ENCODE results near the gene ALOX5AP.

ALOX5AP gene

DNA sequence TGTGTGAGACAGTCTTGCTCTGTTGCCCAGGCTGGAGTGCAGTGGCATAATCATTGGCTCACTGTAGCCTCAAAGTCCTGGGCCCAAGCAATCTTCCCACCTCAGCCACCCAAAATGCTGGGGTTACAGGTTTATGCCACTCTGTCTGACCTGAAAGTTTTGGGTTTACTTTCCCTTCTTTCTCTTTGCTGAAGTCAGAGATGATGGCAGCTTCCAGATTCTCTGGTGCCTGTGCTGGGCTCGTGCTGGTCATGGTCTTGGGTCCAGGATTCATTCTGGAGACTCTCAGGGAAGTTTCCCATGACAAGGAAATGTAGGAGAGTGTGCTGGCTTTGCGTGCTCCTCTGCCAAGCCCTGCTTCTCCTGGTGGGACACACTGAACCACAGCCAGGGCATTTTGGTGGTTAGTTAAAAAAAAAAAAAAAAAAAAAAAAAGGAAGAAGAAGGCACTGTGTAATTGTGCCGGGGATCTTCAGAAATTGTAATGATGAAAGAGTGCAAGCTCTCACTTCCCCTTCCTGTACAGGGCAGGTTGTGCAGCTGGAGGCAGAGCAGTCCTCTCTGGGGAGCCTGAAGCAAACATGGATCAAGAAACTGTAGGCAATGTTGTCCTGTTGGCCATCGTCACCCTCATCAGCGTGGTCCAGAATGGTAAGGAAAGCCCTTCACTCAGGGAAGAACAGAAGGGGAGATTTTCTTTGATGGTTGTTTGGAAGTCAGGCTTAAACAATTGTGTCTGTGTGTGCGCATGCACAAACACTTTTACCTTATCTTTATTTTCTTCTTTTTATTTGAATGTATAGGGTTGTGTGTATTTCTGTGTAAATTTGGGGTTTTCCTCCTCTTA is at the start of gene ALOX5AP:
TSS of gene ALOX5AP (plus strand) at position 519 of the 847 bp plus-strand sequence. CDS start at position 582, 63 bp downstream.
- DNase-seq (ENCODE audit: low read depth) = no peak

DNA sequence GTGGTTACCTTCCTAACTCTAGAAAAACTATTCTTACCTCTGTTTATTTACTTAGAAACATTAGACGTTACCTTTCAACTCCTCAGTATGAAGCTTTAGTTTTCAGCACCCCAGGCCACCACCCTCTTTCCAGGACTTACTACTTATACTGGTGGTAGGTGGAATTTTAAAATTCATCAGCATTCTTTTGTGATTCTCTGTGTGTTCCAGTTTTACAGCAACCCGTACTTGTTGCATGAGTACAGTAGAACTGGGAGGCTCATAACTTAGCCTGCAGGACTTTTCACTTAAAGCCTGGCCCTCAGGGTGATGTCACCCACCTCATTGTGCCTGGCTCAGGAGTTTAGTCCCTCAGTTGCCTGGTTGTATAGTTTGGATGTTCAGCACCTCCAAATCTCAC is 49.4 kb upstream of the ALOX5AP start:
- DNase-seq (ENCODE audit: low read depth) = no peak

DNA sequence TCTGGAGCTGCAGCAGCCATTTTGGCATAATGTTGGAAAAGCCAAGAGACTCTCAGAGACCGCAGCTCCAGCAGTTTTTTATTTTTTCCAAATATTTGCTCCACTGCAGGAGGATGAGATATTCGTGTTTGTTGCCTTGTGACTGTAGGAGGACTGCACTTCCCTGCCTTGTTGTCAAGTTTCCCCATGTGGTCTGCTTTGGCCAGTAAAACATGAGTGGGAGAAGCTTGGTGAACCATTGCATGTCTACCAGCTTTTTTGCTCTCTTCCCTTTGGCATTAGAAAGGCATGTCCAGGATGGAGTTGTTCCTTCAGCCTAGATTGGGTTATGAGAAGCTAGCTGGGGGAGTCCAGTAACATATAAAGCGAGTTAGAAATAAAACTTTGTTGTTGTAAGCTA is 47.7 kb upstream of the ALOX5AP start:
- DNase-seq (ENCODE audit: low read depth) = no peak

DNA sequence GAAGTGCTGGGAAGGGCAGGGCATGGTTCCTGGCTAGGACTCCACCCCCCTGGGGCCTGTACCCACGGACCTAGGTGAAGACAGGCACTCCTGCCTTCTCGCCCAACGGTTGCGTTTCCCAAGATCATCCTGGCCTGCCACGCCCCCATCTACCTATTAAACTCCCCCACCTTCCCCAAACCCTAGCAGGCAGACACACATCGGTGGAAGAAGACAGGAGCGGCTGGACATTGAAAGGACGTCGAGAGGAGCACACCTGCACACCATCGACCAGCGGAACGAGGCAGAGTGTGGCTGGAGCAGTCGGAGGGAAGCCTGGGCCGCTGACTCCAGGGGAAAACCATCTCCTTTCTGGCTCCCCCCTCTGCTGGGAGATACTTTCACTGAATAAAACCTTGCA is 45.6 kb upstream of the ALOX5AP start:
- no peak for DNase-seq (ENCODE audit: low read depth)

DNA sequence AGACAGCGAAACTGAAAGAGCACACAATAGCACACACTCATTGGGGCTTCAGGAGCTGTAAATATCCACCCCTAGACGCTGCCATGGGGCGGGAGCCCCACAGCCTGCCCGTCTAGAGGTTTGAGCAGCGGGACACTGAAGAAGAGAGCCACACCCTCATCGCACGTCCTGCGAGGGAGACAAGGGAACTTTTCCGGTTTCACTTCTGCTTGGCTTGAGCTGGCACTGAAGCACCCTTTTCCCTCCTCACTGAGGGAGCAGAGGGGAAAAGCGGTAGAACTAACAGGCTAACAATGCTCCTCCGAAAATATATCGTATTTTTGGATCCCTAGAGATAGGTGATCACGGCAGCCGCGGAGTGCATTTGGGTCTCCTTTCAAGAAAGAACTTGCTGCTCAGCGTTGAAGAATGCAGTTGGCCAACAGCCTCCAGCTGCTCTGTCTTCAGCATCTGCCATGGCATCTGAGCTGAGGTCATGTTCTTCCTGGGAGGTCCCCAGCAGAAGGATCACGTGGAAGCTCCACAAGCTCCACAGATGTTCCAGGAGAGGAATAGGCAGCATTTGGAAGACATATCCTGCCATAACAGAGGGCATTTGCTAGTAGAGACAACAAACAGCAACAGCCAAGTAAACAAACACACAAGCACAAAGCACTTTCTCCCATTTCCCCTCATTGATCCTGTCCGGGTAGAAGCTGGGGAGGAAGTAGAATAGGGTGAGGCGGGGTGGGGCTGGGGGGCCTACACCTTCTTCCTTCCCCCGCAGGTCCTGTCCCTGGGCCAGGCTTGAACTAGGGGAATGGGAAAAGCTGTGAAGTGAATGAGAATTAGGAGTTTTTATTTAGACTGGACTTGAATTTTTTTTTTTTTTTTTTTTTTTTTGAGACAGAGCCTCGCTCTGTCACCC is 44.8 kb upstream of the ALOX5AP start:
- no peak for DNase-seq (ENCODE audit: low read depth)

DNA sequence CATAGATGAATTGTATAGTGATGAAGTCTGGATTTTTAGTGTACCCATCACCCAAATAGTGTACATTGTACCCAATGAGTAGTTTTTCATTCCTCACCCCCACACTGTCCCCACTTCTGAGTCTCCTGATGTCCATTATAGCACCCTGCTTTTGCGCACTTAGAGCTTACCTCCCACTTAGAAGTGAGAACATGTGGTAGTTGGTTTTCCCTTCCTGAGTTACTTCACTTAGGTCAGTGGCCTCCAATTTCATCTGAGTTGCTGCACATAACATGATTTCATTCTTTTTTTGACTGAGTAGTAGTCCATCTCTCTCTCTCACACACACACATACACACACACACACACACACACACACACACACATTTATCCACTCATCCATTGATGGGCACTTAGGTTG is 43.2 kb upstream of the ALOX5AP start:
- no peak for DNase-seq (ENCODE audit: low read depth)

DNA sequence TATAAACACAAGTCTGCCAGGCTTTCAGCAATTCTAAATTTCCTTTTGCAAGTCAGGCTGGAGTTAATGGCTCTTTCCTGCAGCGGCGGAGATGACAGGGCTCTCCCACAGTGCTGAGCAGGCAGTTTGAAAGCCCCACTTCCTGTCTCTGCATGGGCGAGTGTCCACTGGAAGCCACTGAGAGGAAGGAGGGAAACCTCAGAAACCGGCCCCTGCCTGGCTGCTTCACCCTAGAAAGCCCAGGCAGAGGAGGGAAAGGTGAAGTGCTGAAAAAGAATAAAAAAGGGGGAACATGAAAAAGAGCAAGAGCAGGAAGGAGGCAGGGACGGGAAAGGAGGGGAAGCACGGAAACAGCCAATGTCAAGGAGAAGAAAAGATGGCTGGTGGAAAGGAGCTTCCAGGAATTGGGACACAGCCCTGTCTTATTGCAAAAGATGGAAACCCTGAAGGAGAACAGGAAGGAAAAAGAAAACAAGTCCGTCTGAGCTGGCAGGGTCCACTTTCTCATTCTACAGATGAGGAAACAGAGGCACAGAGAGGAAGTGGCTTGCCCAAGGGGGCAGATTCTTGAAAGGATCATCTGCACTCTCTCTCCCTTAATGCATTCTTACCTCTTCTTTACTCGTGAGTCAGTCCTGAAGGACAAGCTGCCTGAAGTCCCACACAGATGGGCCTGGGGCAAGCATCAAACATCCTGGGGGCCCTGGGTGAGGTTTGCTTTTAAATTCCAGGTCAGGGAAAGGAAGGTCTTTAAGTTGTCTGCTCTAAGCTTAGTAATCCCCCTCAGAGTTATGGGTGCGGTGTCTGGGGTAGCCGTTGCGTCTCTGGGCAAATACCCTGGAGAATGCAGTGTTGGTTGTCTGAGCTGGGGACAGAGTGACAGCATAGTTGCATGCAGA is 38.8 kb upstream of the ALOX5AP start:
- no peak for DNase-seq (ENCODE audit: low read depth)

DNA sequence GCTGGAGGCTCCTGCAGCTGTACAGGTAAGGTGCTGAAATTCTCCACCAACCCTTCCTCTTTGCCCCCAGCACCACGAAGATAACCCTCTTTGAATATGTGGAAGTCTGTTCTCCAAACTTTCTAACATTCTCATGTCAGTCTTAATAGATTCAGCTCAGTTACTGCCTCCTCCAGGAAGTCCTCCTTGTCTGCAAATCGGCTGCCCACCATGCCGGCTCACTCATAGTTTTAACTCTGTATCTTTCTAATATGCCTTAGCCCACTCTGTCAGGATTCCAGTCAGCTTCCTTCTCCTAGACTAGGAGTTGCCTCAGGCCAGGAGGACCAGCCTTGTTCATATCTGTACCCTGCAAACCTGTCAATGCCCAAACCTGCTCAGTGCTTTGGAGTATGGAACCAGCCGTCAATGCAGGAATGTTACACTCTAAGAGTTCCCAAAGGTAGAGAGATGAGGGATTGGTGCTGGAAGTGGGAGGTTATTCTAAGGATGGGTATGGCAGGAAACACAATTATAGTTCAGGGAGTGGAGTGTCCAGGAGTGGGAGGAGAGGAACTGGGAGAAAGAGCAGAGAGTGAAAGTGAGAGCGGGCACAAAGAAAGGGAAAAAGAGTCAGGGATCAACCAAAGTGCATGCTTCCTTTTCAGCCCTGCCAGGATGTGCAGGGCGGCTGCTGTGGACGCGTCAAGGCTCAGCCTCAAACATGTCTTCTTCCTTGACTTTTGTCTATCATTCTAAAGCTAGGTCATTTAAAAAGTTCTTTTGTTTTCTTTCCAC is 38.0 kb upstream of the ALOX5AP start:
- no peak for DNase-seq (ENCODE audit: low read depth)

DNA sequence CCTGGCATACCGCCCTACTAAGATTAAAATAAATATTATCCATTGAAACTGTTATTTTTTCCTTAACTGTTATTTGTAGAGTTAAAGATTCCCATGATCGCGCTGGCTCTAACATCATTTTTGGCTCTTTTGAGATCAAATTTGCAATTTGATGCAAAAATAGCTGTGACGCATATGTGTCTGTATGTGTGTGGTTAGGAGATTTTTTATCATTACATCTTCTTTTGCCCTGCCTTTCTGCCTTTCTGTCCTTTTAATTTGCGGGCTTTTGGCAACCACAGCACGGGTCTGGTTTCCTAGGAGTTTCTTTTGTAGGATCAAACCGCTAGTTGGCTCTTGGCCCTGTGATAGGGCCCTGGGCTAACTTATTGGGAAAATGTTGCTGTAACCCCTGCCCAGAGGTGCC is 37.3 kb upstream of the ALOX5AP start:
- DNase-seq (ENCODE audit: low read depth) = no peak

DNA sequence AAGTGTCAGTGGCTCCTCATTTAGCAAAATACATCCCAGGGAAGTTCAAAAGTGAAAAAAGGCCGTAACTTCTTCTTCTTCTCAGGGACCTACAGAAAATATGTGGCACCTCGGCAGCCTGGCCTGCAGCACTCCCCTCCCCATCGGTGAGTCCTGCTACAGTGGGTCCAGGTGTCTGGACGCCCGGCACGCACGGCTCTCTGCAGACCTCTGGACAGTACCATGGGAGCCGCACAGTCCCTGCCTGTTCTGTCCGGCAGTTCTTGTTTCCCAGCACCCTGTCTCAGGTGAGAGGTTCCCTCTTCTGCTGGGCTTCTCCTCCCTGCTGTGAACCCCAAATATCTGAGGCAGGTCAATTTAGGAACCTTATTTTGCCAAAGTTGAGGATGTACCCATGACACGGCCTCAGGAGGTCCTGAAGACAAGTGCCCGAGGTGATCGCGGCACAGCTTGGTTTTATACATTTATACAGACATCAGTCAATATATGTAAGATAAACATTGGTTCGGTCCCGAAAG is 36.8 kb upstream of the ALOX5AP start:
- DNase-seq (ENCODE audit: low read depth) = no peak

DNA sequence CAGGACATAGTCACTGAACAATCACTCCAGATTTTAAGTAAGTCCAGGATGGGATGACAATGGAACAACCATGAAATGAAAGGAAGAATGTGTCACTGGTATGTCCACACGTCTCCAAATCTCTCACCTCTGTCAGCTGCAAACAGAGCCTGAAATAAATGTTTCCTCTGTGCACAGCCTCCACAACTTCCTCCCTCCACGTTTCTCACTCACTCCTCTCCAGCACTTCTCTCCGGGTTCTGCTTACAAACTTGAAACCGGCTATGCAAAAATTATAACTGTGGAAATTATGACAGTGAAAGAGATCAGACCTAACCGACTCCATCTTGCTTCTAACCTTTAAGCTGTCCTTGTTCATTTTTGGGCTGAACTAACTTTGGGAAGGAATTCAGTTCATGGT is 35.0 kb upstream of the ALOX5AP start:
- no peak for DNase-seq (ENCODE audit: low read depth)

DNA sequence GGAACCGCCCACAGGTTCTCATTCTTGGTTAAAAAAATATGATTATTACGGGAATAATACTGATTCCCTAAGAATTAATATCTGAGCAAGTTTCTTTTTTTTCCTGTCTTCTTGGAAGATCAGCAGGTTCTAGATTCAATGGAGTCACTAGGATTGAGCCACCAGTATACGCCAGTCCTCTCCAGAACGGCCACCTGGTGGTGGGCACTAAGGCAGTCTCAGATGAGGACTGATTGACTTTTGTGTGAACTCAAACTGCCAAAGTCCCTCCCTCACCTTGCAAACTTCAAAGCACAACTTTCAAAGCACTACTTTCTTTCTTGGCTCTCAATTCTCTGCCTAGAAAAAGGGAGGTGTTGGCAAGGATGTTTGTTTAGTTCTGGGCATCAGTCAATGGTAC is 33.3 kb upstream of the ALOX5AP start:
- DNase-seq (ENCODE audit: low read depth) = no peak

DNA sequence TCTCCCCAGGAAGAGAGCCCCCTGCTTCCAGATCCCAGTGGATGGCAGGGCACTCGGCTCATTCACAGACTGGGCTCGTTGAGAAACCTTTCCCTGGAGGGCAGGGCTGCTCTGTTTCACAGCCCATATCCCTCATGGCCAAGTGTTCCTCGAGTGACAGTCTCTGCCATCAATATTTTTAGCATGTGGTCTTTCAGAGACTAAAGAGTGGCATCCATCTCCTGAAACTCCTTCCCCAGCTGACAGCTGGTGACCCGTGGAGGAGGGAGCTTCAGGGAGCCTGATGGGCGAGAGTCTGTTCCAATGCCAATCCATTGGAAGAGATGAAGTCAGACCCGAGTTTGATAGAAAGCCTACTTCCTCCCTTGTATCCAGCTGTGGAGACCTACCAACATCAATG is 30.7 kb upstream of the ALOX5AP start:
- no peak for DNase-seq (ENCODE audit: low read depth)

DNA sequence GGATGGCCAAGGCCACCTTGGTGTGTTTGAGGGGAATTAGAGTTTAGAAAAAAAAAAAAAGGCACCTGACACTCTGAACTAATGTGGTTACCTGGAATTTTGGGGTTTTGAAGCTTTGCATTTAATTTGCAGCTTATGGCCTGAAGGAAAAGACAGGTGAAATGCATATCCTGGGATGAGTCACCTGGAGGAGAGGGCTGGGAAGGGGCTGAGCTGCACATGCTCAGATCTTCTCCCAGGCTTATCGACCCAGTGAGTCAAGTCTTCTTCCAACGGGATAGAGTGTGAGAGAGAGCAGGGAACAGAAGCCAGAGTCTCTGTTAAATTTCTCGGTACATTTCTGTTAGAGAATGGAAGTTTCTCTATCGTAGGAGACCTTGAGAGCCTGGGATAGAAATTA is 29.7 kb upstream of the ALOX5AP start:
- DNase-seq (ENCODE audit: low read depth) = no peak

DNA sequence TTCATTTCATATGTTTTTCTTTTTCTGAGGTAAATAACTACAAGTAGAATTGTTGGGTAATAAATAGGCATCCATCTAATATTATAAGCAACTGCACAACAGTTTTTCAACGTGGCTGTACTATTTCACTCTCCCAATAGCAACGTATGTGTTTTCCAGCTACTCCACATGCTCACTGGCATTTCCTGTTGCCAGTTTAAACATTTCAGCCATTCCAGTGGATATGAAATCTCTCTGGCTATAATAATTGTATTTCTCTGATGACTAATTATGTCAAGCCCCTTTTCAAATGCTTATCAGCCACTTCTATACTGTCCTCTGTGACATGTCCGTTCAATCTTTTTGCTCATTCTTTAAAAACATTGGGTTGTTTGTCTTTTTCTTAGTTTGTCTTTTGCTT is 26.8 kb upstream of the ALOX5AP start:
- no peak for DNase-seq (ENCODE audit: low read depth)

DNA sequence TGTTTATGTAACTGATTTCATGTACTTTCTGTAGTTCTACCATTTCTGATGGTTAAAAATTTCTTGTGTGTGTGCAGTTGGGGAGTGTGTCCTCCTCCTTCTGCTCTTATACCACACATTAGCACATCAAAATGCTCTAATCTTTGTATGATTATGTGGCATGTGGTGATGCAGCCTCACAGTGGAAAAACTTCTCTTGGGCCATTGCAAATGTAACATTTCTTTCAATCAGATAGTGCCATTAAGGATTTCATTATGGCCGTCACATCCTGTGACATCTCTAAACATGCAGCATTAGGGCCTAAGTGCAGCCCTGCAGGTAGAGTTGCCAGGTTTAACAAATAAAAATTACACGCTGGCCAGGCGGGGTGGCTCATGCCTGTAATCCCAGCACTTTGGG is 24.9 kb upstream of the ALOX5AP start:
- no peak for DNase-seq (ENCODE audit: low read depth)

DNA sequence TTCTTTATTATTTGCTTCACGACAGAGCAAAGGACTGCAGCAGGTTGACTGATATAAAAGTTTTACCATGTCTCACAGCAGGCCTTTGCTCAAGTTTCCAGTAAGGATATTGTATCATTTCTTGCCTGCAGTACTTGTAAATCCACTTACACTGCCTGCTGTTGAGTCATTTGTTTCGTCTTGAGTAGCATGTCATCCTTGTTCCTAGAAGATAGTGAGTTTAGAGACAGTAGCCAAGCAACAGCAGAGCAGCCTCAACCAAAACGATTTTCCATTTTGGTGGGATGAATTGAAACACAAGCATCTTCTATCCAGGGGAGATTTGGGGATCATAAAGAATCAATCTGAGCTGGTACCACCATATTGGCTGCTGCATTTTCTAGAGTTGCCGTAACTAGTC is 24.0 kb upstream of the ALOX5AP start:
- DNase-seq (ENCODE audit: low read depth) = no peak

DNA sequence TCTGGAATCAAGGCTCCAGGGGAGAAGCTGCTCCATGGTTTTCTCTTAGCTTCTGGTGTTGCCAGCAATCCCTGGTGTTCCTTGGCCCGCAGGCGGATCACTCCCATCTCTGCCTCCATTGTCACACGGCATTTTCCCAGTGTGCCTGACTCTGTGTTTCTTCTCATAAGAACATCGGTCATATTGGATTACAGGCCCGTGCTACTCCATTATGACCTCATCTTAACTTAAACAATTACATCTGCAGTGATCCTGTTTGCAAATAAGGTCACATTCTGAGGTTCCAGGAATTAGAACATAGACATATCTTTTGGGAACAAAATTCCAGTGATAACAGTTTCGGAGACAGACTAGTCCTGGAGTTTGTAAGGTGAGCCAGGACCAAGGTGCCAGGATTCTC is 23.5 kb upstream of the ALOX5AP start:
- no peak for DNase-seq (ENCODE audit: low read depth)

DNA sequence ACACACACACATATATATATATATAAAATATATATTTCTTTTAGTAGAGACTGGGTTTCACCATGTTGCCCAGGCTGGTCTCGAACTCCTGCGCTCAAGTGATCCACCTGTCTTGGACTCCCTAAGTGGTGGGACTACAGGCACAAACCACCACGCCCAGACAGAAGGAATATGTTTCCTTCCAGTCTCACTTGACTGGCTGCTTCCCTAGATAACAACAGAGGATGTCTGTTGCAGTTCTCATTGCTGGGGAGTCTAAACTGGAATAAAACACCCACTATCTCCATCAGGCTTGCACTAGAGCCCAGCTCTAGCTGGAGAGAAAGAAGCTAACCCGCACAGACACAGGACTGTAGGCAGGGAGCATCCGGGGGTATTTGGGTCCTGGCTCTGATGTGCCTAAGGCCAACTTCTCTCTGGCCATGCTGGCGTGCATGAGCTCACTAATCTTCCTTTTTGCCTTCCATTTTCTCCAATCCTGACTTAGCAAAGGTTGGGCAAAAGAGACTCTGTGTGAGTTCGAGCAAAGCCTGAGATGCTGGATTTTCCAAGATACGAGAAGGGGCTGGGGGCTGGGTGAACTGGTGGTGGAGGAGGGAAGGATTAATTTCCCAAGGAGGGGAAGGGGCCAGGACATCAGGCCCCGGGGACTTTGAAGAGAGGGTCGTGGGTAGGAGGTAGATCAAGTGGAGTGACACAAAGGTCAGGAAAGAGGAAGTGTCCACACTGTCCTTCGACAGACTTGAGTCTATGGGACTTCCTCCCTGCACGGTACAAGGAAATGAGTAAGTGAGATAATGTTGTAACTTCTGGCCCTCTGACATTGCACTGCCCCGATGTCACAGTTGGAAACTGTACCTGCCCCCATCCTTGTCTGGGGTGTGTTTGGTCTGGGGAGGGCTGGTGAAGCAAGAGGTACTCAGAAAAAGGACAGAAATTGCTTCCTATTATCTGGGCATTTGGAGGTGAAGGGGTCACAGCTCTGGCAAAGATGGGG is 22.5 kb upstream of the ALOX5AP start:
- no peak for DNase-seq (ENCODE audit: low read depth)

All from stimulated activated CD8-positive, alpha-beta memory T cell treated with anti-CD3 and anti-CD28 coated beads, Interleukin-15, amount 100 ng/mL, for 24 hours (primary cell).